ENCODE data around the gene ABLIM1.

DNA sequence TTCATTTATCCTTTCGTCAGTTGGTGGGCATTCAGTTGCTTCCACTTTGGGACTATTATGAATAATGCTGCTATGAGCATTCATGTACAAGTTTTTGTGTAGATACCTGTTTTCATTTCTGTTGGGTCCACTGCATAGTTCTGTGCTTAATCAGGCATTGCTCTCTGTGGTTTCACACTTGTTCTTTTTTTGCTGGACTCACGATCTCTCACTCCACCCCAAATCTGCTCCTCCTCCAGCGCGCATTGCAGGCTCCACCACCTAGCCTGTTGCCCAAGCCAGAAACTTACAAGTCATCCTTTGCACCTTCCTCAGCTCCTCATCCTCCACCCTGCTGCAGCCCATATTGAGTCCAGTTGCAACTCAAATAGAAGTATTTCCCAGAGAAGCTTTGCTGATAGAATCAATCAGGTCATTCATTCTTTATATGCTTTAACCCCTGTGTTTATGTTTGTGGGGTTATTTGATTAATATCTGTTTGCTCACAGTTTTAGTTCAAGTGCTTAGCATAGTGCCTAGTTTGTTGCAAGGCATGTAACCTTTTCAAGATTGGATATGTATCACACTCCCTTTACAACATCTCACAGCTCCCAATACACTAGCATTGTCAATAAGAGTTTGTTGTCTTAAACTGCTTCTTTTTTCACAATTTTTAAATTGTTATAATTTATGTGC, 237.1 kb downstream of the ABLIM1 start:
- TF ChIP-seq, protein P1, sequence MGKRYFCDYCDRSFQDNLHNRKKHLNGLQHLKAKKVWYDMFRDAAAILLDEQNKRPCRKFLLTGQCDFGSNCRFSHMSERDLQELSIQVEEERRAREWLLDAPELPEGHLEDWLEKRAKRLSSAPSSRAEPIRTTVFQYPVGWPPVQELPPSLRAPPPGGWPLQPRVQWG (CRISPR knock-in tag; IDR thresholded peaks at IDR 0.05; ENCODE audit: borderline replicate concordance, low read depth): no peak
- TF ChIP-seq, protein P2, sequence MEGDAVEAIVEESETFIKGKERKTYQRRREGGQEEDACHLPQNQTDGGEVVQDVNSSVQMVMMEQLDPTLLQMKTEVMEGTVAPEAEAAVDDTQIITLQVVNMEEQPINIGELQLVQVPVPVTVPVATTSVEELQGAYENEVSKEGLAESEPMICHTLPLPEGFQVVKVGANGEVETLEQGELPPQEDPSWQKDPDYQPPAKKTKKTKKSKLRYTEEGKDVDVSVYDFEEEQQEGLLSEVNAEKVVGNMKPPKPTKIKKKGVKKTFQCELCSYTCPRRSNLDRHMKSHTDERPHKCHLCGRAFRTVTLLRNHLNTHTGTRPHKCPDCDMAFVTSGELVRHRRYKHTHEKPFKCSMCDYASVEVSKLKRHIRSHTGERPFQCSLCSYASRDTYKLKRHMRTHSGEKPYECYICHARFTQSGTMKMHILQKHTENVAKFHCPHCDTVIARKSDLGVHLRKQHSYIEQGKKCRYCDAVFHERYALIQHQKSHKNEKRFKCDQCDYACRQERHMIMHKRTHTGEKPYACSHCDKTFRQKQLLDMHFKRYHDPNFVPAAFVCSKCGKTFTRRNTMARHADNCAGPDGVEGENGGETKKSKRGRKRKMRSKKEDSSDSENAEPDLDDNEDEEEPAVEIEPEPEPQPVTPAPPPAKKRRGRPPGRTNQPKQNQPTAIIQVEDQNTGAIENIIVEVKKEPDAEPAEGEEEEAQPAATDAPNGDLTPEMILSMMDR (CRISPR knock-in tag; IDR thresholded peaks at IDR 0.05): no peak
- TF ChIP-seq JUN (CRISPR knock-in tag; IDR thresholded peaks at IDR 0.05): no peak
- TF ChIP-seq JDP2 (CRISPR knock-in tag; IDR thresholded peaks at IDR 0.05; ENCODE audit: borderline replicate concordance): no peak
- TF ChIP-seq, protein P3, sequence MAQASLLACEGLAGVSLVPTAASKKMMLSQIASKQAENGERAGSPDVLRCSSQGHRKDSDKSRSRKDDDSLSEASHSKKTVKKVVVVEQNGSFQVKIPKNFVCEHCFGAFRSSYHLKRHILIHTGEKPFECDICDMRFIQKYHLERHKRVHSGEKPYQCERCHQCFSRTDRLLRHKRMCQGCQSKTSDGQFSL (CRISPR knock-in tag; IDR thresholded peaks at IDR 0.05): no peak
- TF ChIP-seq, protein P4, sequence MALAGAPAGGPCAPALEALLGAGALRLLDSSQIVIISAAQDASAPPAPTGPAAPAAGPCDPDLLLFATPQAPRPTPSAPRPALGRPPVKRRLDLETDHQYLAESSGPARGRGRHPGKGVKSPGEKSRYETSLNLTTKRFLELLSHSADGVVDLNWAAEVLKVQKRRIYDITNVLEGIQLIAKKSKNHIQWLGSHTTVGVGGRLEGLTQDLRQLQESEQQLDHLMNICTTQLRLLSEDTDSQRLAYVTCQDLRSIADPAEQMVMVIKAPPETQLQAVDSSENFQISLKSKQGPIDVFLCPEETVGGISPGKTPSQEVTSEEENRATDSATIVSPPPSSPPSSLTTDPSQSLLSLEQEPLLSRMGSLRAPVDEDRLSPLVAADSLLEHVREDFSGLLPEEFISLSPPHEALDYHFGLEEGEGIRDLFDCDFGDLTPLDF (CRISPR knock-in tag; IDR thresholded peaks at IDR 0.05): no peak
- no peak for TF ChIP-seq ESRRA (CRISPR knock-in tag; IDR thresholded peaks at IDR 0.05; ENCODE audit: low read depth)
- TF ChIP-seq SAFB2 (CRISPR knock-in tag; IDR thresholded peaks at IDR 0.05; ENCODE audit: borderline replicate concordance, low read depth): no peak
- TF ChIP-seq, protein P5, sequence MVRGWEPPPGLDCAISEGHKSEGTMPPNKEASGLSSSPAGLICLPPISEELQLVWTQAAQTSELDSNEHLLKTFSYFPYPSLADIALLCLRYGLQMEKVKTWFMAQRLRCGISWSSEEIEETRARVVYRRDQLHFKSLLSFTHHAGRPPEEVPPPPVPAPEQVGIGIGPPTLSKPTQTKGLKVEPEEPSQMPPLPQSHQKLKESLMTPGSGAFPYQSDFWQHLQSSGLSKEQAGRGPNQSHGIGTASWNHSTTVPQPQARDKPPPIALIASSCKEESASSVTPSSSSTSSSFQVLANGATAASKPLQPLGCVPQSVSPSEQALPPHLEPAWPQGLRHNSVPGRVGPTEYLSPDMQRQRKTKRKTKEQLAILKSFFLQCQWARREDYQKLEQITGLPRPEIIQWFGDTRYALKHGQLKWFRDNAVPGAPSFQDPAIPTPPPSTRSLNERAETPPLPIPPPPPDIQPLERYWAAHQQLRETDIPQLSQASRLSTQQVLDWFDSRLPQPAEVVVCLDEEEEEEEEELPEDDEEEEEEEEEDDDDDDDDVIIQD (CRISPR knock-in tag; IDR thresholded peaks at IDR 0.05; ENCODE audit: low read depth): no peak
- TF ChIP-seq, protein P6, sequence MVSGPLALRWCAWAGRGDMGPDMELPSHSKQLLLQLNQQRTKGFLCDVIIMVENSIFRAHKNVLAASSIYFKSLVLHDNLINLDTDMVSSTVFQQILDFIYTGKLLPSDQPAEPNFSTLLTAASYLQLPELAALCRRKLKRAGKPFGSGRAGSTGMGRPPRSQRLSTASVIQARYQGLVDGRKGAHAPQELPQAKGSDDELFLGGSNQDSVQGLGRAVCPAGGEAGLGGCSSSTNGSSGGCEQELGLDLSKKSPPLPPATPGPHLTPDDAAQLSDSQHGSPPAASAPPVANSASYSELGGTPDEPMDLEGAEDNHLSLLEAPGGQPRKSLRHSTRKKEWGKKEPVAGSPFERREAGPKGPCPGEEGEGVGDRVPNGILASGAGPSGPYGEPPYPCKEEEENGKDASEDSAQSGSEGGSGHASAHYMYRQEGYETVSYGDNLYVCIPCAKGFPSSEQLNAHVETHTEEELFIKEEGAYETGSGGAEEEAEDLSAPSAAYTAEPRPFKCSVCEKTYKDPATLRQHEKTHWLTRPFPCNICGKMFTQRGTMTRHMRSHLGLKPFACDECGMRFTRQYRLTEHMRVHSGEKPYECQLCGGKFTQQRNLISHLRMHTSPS (CRISPR knock-in tag; IDR thresholded peaks at IDR 0.05; ENCODE audit: low read depth): no peak
- TF ChIP-seq, protein P7, sequence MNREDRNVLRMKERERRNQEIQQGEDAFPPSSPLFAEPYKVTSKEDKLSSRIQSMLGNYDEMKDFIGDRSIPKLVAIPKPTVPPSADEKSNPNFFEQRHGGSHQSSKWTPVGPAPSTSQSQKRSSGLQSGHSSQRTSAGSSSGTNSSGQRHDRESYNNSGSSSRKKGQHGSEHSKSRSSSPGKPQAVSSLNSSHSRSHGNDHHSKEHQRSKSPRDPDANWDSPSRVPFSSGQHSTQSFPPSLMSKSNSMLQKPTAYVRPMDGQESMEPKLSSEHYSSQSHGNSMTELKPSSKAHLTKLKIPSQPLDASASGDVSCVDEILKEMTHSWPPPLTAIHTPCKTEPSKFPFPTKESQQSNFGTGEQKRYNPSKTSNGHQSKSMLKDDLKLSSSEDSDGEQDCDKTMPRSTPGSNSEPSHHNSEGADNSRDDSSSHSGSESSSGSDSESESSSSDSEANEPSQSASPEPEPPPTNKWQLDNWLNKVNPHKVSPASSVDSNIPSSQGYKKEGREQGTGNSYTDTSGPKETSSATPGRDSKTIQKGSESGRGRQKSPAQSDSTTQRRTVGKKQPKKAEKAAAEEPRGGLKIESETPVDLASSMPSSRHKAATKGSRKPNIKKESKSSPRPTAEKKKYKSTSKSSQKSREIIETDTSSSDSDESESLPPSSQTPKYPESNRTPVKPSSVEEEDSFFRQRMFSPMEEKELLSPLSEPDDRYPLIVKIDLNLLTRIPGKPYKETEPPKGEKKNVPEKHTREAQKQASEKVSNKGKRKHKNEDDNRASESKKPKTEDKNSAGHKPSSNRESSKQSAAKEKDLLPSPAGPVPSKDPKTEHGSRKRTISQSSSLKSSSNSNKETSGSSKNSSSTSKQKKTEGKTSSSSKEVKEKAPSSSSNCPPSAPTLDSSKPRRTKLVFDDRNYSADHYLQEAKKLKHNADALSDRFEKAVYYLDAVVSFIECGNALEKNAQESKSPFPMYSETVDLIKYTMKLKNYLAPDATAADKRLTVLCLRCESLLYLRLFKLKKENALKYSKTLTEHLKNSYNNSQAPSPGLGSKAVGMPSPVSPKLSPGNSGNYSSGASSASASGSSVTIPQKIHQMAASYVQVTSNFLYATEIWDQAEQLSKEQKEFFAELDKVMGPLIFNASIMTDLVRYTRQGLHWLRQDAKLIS (CRISPR knock-in tag; IDR thresholded peaks at IDR 0.05): no peak
- TF ChIP-seq MIXL1 (CRISPR knock-in tag; IDR thresholded peaks at IDR 0.05): no peak

Measured in HepG2 (cell line).